GM18873 (cell line): ENCODE results near the gene NRXN3.
"Not testable (repeated sequence)": the region's sequence is repeated elsewhere in the genome, so short reads cannot be mapped to it uniquely, and the experiment has no call there.

Experiments
- ATAC-seq: cut with Tn5 transposase; IDR thresholded peaks from one replicate; pipeline ENCODE4 v1.9.1; 2021; ENCODE audit warnings: mild to moderate bottlenecking, moderate library complexity, moderate number of reproducible peaks; ENCODE audit not compliant: unreplicated experiment, low FRiP score

The NRXN3 gene

GRCh38 chr14:78451319-78451695, 281.1 kb downstream of the NRXN3 start:
- no peak for ATAC-seq

- ATAC-seq: no peak
Measured at GRCh38 chr14:78455896-78456435, 285.8 kb downstream of the NRXN3 start.

- ATAC-seq: no peak
Measured at GRCh38 chr14:78469947-78470346, 299.8 kb downstream of the NRXN3 start.

GRCh38 chr14:78479127-78479780, 309.1 kb downstream of the NRXN3 start:
- no peak for ATAC-seq

GRCh38 chr14:78484028-78484427, 313.9 kb downstream of the NRXN3 start:
- ATAC-seq: no peak

DNA sequence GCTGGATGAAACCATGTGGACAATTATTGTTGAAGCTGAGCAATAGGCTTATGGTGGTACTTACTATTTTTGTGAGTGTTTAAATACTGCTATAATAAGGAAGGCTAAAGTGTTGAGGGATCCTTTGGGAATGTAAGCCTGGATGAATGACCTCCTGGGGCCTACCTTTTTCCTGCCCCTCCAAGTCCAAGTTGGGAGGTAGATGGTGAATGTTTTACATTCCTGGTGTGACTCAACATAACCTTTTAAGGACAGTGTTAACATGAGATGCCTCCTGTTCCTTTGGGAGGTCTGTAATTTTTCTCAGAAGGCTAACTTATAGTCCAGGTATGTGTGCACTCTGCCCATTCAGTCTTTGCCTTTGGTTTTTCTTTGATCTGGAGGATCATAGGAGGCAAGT, 315.9 kb downstream of the NRXN3 start:
- ATAC-seq: no peak

DNA sequence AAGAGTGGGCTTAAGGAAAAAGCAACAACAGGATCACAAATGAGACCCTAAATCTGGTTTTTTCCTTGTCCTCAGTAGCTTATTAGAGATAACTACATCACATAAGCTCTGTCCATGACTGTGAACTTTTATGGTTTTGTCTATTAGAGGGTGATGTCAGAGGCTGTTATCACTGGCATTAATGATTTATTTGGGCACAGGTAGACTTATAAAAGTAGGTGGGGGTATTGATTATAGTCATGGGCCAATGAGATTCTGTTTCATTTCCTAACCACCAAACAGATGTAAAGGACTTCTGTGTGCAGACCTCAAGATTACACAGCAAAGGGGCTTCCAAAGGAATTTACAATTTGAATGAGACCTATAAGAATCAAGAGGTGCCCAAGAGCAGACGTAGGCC, 316.4 kb downstream of the NRXN3 start:
- no peak for ATAC-seq

- ATAC-seq: not testable (repeated sequence)
Measured at GRCh38 chr14:78487573-78487972, 317.4 kb downstream of the NRXN3 start.

- ATAC-seq: no peak
Measured at GRCh38 chr14:78488938-78489337, 318.8 kb downstream of the NRXN3 start.

- ATAC-seq: no peak
Measured at GRCh38 chr14:78491048-78491447, 320.9 kb downstream of the NRXN3 start.

- ATAC-seq: no peak
Measured at GRCh38 chr14:78498062-78498595, 328.0 kb downstream of the NRXN3 start.

GRCh38 chr14:78501909-78502308, 331.7 kb downstream of the NRXN3 start:
- ATAC-seq: no peak

DNA sequence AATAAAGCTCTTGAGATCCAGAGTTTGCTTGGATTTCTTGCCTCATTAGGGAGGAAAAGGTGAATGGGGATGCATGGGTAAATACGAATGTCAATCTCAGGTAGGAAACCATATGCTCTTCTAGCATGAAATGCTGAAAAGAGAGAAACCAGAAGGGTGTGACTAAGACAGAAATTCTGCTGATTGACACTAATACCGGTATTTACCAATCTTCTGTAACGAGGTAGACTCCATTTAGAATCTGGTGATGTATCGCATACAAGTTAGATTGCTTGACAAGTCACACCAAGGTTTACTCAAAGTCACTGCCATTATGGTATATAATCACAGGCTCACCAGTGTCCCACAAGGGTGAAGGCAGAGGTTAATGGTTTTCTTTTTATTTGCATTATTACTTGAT, 337.9 kb downstream of the NRXN3 start:
- ATAC-seq: no peak

DNA sequence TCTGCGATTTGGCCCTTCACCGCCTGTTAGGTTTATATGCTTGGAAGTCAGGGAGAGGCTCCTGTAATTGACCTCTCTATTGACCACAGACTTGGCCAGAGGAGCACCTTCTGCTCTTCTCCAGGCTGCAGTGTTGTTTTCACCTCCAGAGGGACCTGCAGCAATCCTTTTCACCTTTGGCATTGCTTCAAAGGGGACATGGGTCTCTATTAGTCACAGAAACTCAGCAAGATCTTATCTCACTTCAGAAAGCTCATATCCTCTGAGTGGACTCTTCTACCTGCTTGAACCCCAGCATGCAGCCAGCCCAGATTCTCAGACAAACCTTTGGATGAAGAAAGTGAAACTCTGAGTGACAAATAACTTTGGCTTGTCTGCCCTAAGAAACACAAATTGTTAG, 339.3 kb downstream of the NRXN3 start:
- no peak for ATAC-seq

- ATAC-seq: no peak
Measured at GRCh38 chr14:78512021-78512420, 341.8 kb downstream of the NRXN3 start.

DNA sequence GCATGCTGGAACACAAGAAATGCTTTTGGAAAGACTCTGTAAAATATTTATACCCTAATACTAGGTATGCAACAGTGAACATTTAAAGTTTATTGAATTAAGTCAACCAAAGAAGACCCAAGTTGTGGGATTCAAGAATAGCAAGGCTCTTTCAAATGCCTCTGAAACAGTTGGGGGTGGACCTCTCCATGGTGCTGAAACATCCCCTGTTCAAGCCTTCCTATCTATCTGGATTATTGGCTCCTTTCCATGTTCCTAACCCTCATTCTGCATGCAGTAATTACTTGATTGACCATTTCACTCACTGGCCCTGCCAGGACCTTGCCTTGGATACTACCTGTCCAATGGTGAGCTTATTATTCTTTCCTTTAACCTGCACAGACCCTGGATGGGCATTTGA, 349.7 kb downstream of the NRXN3 start:
- ATAC-seq: no peak

DNA sequence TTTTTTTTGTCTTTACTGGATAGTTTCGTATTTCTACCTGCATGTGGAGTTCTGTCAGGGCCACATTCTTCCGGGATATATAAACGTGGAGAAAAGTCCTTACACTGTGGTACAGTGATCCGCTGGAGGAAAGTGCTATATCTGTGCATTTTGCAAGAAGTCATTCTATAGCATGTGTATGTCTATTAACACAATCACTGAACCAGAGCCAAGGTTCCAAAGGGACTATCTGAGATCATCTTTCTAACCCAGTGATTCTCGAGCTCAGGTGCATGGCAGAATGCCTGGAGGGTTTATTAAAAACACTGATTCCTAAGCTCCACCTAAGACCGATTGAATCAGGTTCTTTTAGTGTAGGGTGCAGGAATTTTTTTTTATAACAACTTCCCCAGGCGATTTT, 354.0 kb downstream of the NRXN3 start:
- ATAC-seq: no peak

- no peak for ATAC-seq
Measured at GRCh38 chr14:78524766-78525165, 354.6 kb downstream of the NRXN3 start.

GRCh38 chr14:78530078-78530477, 359.9 kb downstream of the NRXN3 start:
- ATAC-seq: no peak

- no peak for ATAC-seq
Measured at GRCh38 chr14:78534141-78534540, 364.0 kb downstream of the NRXN3 start.

GRCh38 chr14:78535041-78535440, 364.9 kb downstream of the NRXN3 start:
- ATAC-seq: no peak

DNA sequence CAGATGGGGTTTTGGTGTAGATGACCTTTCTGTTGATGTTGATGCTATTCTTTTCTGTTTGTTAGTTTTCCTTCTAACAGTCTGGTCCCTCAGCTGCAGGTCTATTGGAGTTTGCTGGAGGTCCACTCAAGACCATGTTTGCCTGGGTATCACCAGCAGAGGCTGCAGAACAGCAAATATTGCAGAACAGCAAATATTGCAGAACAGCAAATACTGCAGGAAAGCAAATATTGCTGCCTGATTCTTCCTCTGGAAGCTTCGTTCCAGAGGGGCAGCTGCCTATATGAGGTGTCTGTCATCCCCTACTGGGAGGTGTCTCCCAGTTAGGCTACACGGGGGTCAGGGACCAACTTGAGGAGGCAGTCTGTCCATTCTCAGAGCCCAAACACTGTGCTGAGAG, 371.6 kb downstream of the NRXN3 start:
- not testable (repeated sequence) for ATAC-seq
